HepG2 (cell line): Measurements from ENCODE around the gene NR2F6. TPM values are rescaled to one million over a fixed set of nuclear protein-coding genes. Genes with fewer than 3 reads are reported as not detected.
A peak's percentile ranks its signal among the peaks of the same experiment; 100 is the strongest.

Experiments used
- ARID2 ChIP-seq: sonication (generic); formaldehyde crosslinking; IDR thresholded peaks from 2 replicates; pipeline ENCODE4 v1.8.1; 2022; ENCODE audit warnings: mild to moderate bottlenecking, missing genetic modification reagents, borderline replicate concordance
- CHCHD3 ChIP-seq: sonication (generic); formaldehyde crosslinking; IDR thresholded peaks from 2 replicates; pipeline ENCODE4 v1.8.0; 2022; ENCODE audit warnings: mild to moderate bottlenecking, missing genetic modification reagents, moderate library complexity
- CREB1 ChIP-seq, 2 experiments: fragments of 450-650 bp in 1 of 2; IDR thresholded peaks; 2 replicates each; pipeline ENCODE4 v1.6.1; 2016 to 2017; ENCODE audit warnings: control low read depth in 1 of 2, mild to moderate bottlenecking in 1 of 2, missing compliant biosample characterization in 1 of 2, missing genetic modification characterization in 1 of 2
- E2F2 ChIP-seq: sonication (generic); formaldehyde crosslinking; IDR thresholded peaks from 2 replicates; pipeline ENCODE4 v1.4.0; 2020; ENCODE audit warnings: missing genetic modification reagents, borderline replicate concordance
- GATAD2A ChIP-seq: IDR thresholded peaks from 2 replicates; pipeline ENCODE4 v1.6.1; 2016
- KDM5A ChIP-seq: fragments of 200-600 bp; sonication (generic); IDR thresholded peaks from 2 replicates; pipeline ENCODE4 v1.7.0; 2018; ENCODE audit warnings: antibody characterized with exemption, mild to moderate bottlenecking, low read length, borderline replicate concordance
- POLR2A ChIP-seq, 2 experiments: IDR thresholded peaks; 2 replicates each; pipeline ENCODE4 v1.6.1; 2011; ENCODE audit warnings: low read depth in 2 of 2, low read length in 2 of 2, mild to moderate bottlenecking in 1 of 2, moderate library complexity in 1 of 2; ENCODE audit not compliant: insufficient read depth in 1 of 2
- POLR2AphosphoS5 ChIP-seq: IDR thresholded peaks from 2 replicates; pipeline ENCODE4 v1.6.1; 2012; ENCODE audit warnings: low read depth, low read length
- SCMH1 ChIP-seq: sonication (generic); formaldehyde crosslinking; IDR thresholded peaks from 2 replicates; pipeline ENCODE4 v1.9.0; 2021; ENCODE audit warnings: missing genetic modification reagents, mild to moderate bottlenecking, borderline replicate concordance
- SKI ChIP-seq: fragments of 450-650 bp; IDR thresholded peaks from one replicate; pipeline ENCODE4 v1.6.1; 2018; ENCODE audit warnings: mild to moderate bottlenecking; ENCODE audit not compliant: partially characterized antibody
- SNAPC2 ChIP-seq: sonication (generic); formaldehyde crosslinking; IDR thresholded peaks from 2 replicates; pipeline ENCODE4 v1.8.1; 2022; ENCODE audit warnings: mild to moderate bottlenecking, missing genetic modification reagents
- SOX6 ChIP-seq, 2 experiments: fragments of 450-650 bp in 1 of 2; sonication (generic) in 1 of 2; formaldehyde crosslinking in 1 of 2; IDR thresholded peaks; 2 replicates each; pipeline versions ENCODE4 v1.4.0 to v1.6.1; 2017 to 2020; ENCODE audit warnings: antibody characterized with exemption in 1 of 2, mild to moderate bottlenecking in 1 of 2, missing genetic modification reagents in 1 of 2
- SRSF1 ChIP-seq: fragments of 200-400 bp; formaldehyde crosslinking; optimal IDR thresholded peaks from 2 replicates; pipeline ENCODE3; 2017; ENCODE audit warnings: mild to moderate bottlenecking, low read depth, low read length, moderate library complexity
- THAP9 ChIP-seq: sonication (generic); formaldehyde crosslinking; IDR thresholded peaks from 2 replicates; pipeline ENCODE4; 2020; ENCODE audit warnings: missing genetic modification reagents, mild to moderate bottlenecking, borderline replicate concordance
- ZFAT ChIP-seq: sonication (generic); formaldehyde crosslinking; conservative IDR thresholded peaks from 2 replicates; pipeline ENCODE4 v1.8.1; 2023; ENCODE audit warnings: missing genetic modification reagents, inconsistent platforms
- ZNF34 ChIP-seq: sonication (generic); formaldehyde crosslinking; IDR thresholded peaks from 2 replicates; pipeline ENCODE4 v1.4.0; 2020; ENCODE audit warnings: mild to moderate bottlenecking, missing genetic modification reagents, borderline replicate concordance
- ZNF572 ChIP-seq: sonication (generic); formaldehyde crosslinking; IDR thresholded peaks from 2 replicates; pipeline ENCODE4 v1.5.1; 2020; ENCODE audit warnings: mild to moderate bottlenecking, missing genetic modification reagents
- ZNF879 ChIP-seq: sonication (generic); formaldehyde crosslinking; IDR thresholded peaks from 2 replicates; pipeline ENCODE4 v1.8.1; 2023; ENCODE audit warnings: missing genetic modification reagents
- ZNF891 ChIP-seq: sonication (generic); formaldehyde crosslinking; IDR thresholded peaks from 2 replicates; pipeline ENCODE4 v1.5.0; 2020; ENCODE audit warnings: mild to moderate bottlenecking, missing genetic modification reagents
- ZSCAN29 ChIP-seq: sonication (generic); formaldehyde crosslinking; conservative IDR thresholded peaks from 2 replicates; pipeline ENCODE4 v1.4.0; 2020; ENCODE audit warnings: mild to moderate bottlenecking, missing genetic modification reagents
- polyA plus RNA-seq, 8 experiments: library from polyadenylated mRNA; depleted of rRNA in 3 of 8; stranded (reverse) in 7 of 8; unstranded in 1 of 8; fragments of >200 nt; fragmentation: Illumina TruSeq in 4 of 8; extraction: Trizol in 4 of 8; gene quantifications; 2 replicates each; pipeline versions ENCODE4 v1.2.1 to v1.2.3, GENCODE V29; 2011 to 2016; ENCODE audit warnings: low read depth in 4 of 8, missing spikeins in 1 of 8, mixed read lengths in 1 of 8; ENCODE audit not compliant: insufficient read depth in 1 of 8
- total RNA-seq, 5 experiments: library from RNA; depleted of rRNA; stranded (reverse); fragments of >200 nt; fragmentation: Illumina TruSeq; extraction: Trizol; gene quantifications; 2 replicates each; pipeline ENCODE4 v1.2.3, GENCODE V29; 2016; ENCODE audit warnings: low read depth in 1 of 5
- TF ChIP-seq, protein P1 (sequence below): sonication (generic); formaldehyde crosslinking; conservative IDR thresholded peaks from 2 replicates; pipeline ENCODE4 v1.8.0; 2022; ENCODE audit warnings: mild to moderate bottlenecking, moderate library complexity, missing genetic modification reagents
- TF ChIP-seq, protein P2 (sequence below): sonication (generic); formaldehyde crosslinking; IDR thresholded peaks from 2 replicates; pipeline ENCODE4 v1.5.0; 2020; ENCODE audit warnings: missing genetic modification reagents, mild to moderate bottlenecking, borderline replicate concordance

The NR2F6 gene
- total and polyA plus RNA-seq, 2 of the 13 experiments (the other 11 are each of a cell fraction or from before 2014, with no cell fraction given) = 30.9 to 72.4 TPM

DNA sequence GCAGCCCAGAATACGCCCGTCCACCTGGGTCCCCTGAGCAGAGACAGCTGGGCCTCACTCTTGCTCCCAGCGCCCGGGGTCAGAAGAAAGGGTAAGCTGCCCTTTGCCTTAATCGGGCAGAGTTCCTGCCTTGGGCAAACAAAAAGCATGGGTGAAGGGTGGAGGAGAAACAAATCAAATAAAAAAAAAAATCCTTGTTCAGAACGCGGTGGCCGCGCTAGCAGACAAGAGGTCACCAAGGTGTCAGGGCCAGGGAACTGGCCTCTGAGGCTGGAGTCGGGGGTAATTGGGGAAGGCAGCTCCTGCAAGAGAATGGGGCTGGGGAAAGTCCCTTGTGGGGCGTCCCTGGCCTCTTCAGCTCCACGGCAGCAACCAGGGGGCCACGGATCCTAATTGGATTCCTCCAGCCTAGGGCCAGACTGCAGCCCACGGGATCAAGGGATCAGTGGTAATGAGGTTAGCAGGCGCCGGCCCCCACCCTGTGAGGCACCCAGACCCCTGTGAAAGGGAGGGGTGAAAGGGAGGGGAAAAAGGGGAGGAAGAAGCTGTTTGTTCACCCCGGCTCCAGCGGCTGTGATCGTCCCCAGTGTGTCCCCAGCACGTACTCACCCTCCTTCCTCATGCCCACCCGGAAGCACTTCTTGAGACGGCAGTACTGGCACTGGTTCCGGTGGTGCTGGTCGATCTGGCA lies 5.5 kb downstream of the NR2F6 start (continued):
- TF ChIP-seq ZNF34 (CRISPR knock-in tag) (no peak), ZNF879 (CRISPR knock-in tag) (0 out of 2 replicates have a peak, but pooled peaks have one; percentile 18), POLR2A (IDR thresholded peaks at IDR 0.05; ENCODE audit: insufficient read depth in 1 of 2, low read depth in 2 of 2, low read length in 2 of 2) (peak in 1 of 2 experiments; percentile 27; a peak in 1 of 4 replicates), SCMH1 (CRISPR knock-in tag) (no peak), ZFAT (CRISPR knock-in tag) (no peak), ARID2 (CRISPR knock-in tag) (no peak), THAP9 (CRISPR knock-in tag) (peak; percentile 43; the same call in 1 of the 2 replicates), SRSF1 (no peak), ZNF891 (CRISPR knock-in tag) (no peak), ZNF572 (CRISPR knock-in tag) (no peak), CHCHD3 (CRISPR knock-in tag) (no peak), E2F2 (CRISPR knock-in tag) (no peak), GATAD2A (peak; percentile 61), ZSCAN29 (CRISPR knock-in tag) (no peak), SKI (no peak), CREB1 (IDR thresholded peaks at IDR 0.05) (no peak), CREB1 (CRISPR knock-in tag; IDR thresholded peaks at IDR 0.05) (peak; percentile 30; the same call in 1 of the 2 replicates), SNAPC2 (CRISPR knock-in tag) (peak; percentile 34; the same call in 1 of the 2 replicates), KDM5A (no peak), SOX6 (IDR thresholded peaks at IDR 0.05) (no peak), SOX6 (CRISPR knock-in tag; IDR thresholded peaks at IDR 0.05) (peak; percentile 63; the same call in 1 of the 2 replicates), POLR2AphosphoS5 (peak; percentile 41; the same call in 1 of the 2 replicates)
- TF ChIP-seq, protein P1, sequence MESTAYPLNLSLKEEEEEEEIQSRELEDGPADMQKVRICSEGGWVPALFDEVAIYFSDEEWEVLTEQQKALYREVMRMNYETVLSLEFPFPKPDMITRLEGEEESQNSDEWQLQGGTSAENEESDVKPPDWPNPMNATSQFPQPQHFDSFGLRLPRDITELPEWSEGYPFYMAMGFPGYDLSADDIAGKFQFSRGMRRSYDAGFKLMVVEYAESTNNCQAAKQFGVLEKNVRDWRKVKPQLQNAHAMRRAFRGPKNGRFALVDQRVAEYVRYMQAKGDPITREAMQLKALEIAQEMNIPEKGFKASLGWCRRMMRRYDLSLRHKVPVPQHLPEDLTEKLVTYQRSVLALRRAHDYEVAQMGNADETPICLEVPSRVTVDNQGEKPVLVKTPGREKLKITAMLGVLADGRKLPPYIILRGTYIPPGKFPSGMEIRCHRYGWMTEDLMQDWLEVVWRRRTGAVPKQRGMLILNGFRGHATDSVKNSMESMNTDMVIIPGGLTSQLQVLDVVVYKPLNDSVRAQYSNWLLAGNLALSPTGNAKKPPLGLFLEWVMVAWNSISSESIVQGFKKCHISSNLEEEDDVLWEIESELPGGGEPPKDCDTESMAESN = no peak
- TF ChIP-seq, protein P2, sequence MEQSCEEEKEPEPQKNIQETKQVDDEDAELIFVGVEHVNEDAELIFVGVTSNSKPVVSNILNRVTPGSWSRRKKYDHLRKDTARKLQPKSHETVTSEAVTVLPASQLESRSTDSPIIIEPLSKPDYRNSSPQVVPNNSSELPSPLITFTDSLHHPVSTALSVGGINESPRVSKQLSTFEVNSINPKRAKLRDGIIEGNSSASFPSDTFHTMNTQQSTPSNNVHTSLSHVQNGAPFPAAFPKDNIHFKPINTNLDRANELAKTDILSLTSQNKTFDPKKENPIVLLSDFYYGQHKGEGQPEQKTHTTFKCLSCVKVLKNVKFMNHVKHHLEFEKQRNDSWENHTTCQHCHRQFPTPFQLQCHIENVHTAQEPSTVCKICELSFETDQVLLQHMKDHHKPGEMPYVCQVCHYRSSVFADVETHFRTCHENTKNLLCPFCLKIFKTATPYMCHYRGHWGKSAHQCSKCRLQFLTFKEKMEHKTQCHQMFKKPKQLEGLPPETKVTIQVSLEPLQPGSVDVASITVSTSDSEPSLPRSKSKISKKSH (CRISPR knock-in tag) = no peak; the same call in 1 of the 2 replicates
